SH-SY5Y (cell line): ENCODE results near the gene CDAN1.

Source experiments
- GATA2 ChIP-seq: IDR thresholded peaks from 2 replicates; pipeline ENCODE4 v1.6.1; 2011; ENCODE audit warnings: mild to moderate bottlenecking, low read depth, low read length
- GATA3 ChIP-seq: IDR thresholded peaks from 2 replicates; pipeline ENCODE4 v1.6.1; 2011; ENCODE audit warnings: low read depth, mild to moderate bottlenecking, low read length, moderate library complexity

Gene CDAN1

GRCh38 chr15:42727750-42728381, 9.1 kb downstream of the CDAN1 start:
- TF ChIP-seq GATA2 (no peak), GATA3 (no peak)

GRCh38 chr15:42726114-42726513, 10.8 kb downstream of the CDAN1 start:
- TF ChIP-seq GATA3 (no peak), GATA2 (no peak)

GRCh38 chr15:42725331-42725903, 11.5 kb downstream of the CDAN1 start:
- TF ChIP-seq GATA3, result no peak
- TF ChIP-seq GATA2, result no peak

GRCh38 chr15:42724276-42724675, 12.7 kb downstream of the CDAN1 start:
- no peak for TF ChIP-seq GATA3
- no peak for TF ChIP-seq GATA2

GRCh38 chr15:42723068-42723467, 13.9 kb downstream of the CDAN1 start:
- TF ChIP-seq GATA3, result no peak
- TF ChIP-seq GATA2, result no peak

GRCh38 chr15:42721916-42722315, 15.0 kb downstream of the CDAN1 start:
- no peak for TF ChIP-seq GATA3
- TF ChIP-seq GATA2, result no peak

GRCh38 chr15:42721016-42721415, 15.9 kb downstream of the CDAN1 start:
- TF ChIP-seq GATA2 (no peak), GATA3 (no peak)

- TF ChIP-seq GATA2 (no peak), GATA3 (no peak)
Measured at GRCh38 chr15:42720071-42720470, 16.9 kb downstream of the CDAN1 start.

- TF ChIP-seq GATA2 (no peak), GATA3 (no peak)
Measured at GRCh38 chr15:42719043-42719442, 17.9 kb downstream of the CDAN1 start.

- TF ChIP-seq GATA2, result no peak
- no peak for TF ChIP-seq GATA3
Measured at GRCh38 chr15:42716626-42717025, 20.3 kb downstream of the CDAN1 start.

GRCh38 chr15:42716125-42716524, 20.8 kb downstream of the CDAN1 start:
- TF ChIP-seq GATA2 (no peak), GATA3 (no peak)

GRCh38 chr15:42712584-42712983, 24.3 kb downstream of the CDAN1 start:
- TF ChIP-seq GATA2, result no peak
- no peak for TF ChIP-seq GATA3

GRCh38 chr15:42711746-42712145, 25.2 kb downstream of the CDAN1 start:
- TF ChIP-seq GATA2, result no peak
- no peak for TF ChIP-seq GATA3

GRCh38 chr15:42710662-42711061, 26.3 kb downstream of the CDAN1 start:
- TF ChIP-seq GATA2 (no peak), GATA3 (no peak)

- TF ChIP-seq GATA3 (no peak), GATA2 (no peak)
Measured at GRCh38 chr15:42707873-42708544, 28.9 kb downstream of the CDAN1 start.
